Caco-2 (cell line): ENCODE results near the gene SLC12A8. TPM values are rescaled to one million over a fixed set of nuclear protein-coding genes. Genes with fewer than 3 reads are reported as not detected.
A peak's percentile ranks its signal among the peaks of the same experiment; 100 is the strongest.

Experiments used
- BruUV-seq: library from RNA; stranded (reverse); fragments of 400-500 nt; replicated peaks from 2 replicates; lab custom pipeline; 2021; lab: Mats Ljungman, UMichigan
- CTCF ChIA-PET: fragments of 300-600 bp; sonication (Branson Sonifier 250); formaldehyde crosslinking; loops from one replicate; lab custom pipeline; 2022; ENCODE audit warnings: antibody characterized with exemption; lab: Charles Lee
- POLR2A ChIA-PET: fragments of 300-600 bp; sonication (Branson Sonifier 250); formaldehyde crosslinking; loops from one replicate; lab custom pipeline; 2022; ENCODE audit warnings: antibody characterized with exemption; lab: Charles Lee
- DNase-seq, 2 experiments: peaks; one replicate each; pipeline versions ENCODE4 v3.0.0 to v3.0.0-alpha.2; 2020 to 2022
- H3K27me3 ChIP-seq: replicated peaks from 2 replicates; pipeline ENCODE4 v1.6.0; 2011; ENCODE audit warnings: low read length; ENCODE audit not compliant: control insufficient read depth, insufficient read depth
- H3K36me3 ChIP-seq: 2 replicates; pipeline ENCODE4 v1.5.1; 2011; ENCODE audit warnings: low read length; ENCODE audit not compliant: control insufficient read depth, insufficient read depth
- H3K4me1 ChIP-seq: fragments of 250-450 bp; sonication (Bioruptor Pico); 2 replicates; pipeline ENCODE4 v1.5.1; 2020; ENCODE audit warnings: mild to moderate bottlenecking
- H3K4me3 ChIP-seq: 2 replicates; pipeline ENCODE4 v1.5.1; 2011; ENCODE audit warnings: low read depth, mild to moderate bottlenecking, control low read depth, low read length
- H3K9me3 ChIP-seq: fragments of 250-450 bp; sonication (Bioruptor Pico); 2 replicates; pipeline ENCODE4 v1.5.1; 2020; ENCODE audit warnings: mild to moderate bottlenecking, moderate library complexity
- H3K27ac Mint-ChIP-seq: one replicate; pipeline ENCODE4 v1.8.0; 2022; ENCODE audit warnings: mixed read lengths; ENCODE audit not compliant: unreplicated experiment
- H3K27me3 Mint-ChIP-seq: one replicate; pipeline ENCODE4 v1.8.0; 2022; ENCODE audit warnings: mixed read lengths; ENCODE audit not compliant: insufficient read depth, unreplicated experiment
- H3K36me3 Mint-ChIP-seq: one replicate; pipeline ENCODE4 v1.8.0; 2022; ENCODE audit warnings: mild to moderate bottlenecking, mixed read lengths; ENCODE audit not compliant: insufficient read depth, unreplicated experiment
- H3K4me1 Mint-ChIP-seq: one replicate; pipeline ENCODE4 v1.8.0; 2022; ENCODE audit warnings: low read depth, mixed read lengths; ENCODE audit not compliant: unreplicated experiment
- H3K4me3 Mint-ChIP-seq: one replicate; pipeline ENCODE4 v1.8.0; 2022; ENCODE audit warnings: mild to moderate bottlenecking, moderate library complexity, mixed read lengths; ENCODE audit not compliant: unreplicated experiment
- H3K9me3 Mint-ChIP-seq: one replicate; pipeline ENCODE4 v1.8.0; 2022; ENCODE audit warnings: mixed read lengths; ENCODE audit not compliant: unreplicated experiment
- intact Hi-C: fragments of 100-400 bp; cut with micrococcal nuclease; formaldehyde crosslinking; loops from one replicate; pipeline ENCODE4 v1.10.0; 2022; ENCODE audit not compliant: unreplicated experiment
- total RNA-seq: library from RNA; stranded (reverse); gene quantifications from 2 replicates; pipeline ENCODE4 v1.2.3, GENCODE V29; 2022
- TF ChIP-seq, protein P1 (sequence below), 2 experiments: fragments of 200-600 bp in 1 of 2; IDR thresholded peaks; 1 replicate in 1 of 2; 2 replicates in 1 of 2; pipeline versions ENCODE4 v1.5.1 to v1.8.0; 2011 to 2022; ENCODE audit warnings: antibody characterized with exemption in 1 of 2, control low read depth in 1 of 2, inconsistent platforms in 1 of 2, low read depth in 1 of 2, low read length in 1 of 2, mild to moderate bottlenecking in 1 of 2, moderate library complexity in 1 of 2; ENCODE audit not compliant: insufficient read depth in 1 of 2, severe bottlenecking in 1 of 2, unreplicated experiment in 1 of 2

Gene SLC12A8
- total RNA-seq, 1 experiment from 2014 or later = 23.3 TPM

DNA sequence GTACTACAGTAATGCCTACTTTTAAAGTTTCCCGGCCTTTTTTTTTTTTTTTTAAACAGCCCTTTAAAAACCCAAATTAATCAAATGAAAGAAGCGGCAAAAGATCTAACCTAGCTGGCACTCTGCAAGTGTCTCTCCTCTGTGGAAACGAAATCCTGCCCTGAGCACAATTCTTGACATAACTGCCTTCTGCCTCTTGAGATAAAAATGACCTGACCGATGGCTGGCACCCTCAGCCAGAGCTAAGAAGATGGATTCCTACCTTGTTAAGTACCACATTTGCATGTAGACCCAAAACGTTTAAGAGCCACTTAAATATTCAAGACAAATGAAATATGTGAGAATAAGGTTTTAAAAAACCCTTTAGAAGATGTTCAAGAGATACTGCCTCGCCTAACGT lies 16.6 kb upstream of the SLC12A8 start:
- Histone ChIP-seq H3K9me3 (no peaks in the 10 kb centered on the region), H3K4me3 (no peak overlapping the region), H3K36me3 (no peaks in the 10 kb centered on the region), H3K27me3 (no peaks in the 10 kb centered on the region), H3K4me1 (peaks cover 10% of the 10 kb centered on the region)
- no peak for DNase-seq
- Mint-ChIP-seq H3K27me3 (no peaks in the 10 kb centered on the region), H3K27ac (no peak overlapping the region), H3K4me1 (peaks cover 7% of the 10 kb centered on the region), H3K9me3 (no peaks in the 10 kb centered on the region), H3K4me3 (no peak overlapping the region), H3K36me3 (peaks cover 12% of the 10 kb centered on the region)
- ChIA-PET POLR2A (no interaction called here), CTCF (interaction anchor here (0.7 kb wide), 1 partner anchor 14 kb away, joined by 9 read pairs; no protein-coding TSS in a partner anchor)
- intact Hi-C loops = no loop called here
- no TSS peak for BruUV-seq
- TF ChIP-seq, protein P1, sequence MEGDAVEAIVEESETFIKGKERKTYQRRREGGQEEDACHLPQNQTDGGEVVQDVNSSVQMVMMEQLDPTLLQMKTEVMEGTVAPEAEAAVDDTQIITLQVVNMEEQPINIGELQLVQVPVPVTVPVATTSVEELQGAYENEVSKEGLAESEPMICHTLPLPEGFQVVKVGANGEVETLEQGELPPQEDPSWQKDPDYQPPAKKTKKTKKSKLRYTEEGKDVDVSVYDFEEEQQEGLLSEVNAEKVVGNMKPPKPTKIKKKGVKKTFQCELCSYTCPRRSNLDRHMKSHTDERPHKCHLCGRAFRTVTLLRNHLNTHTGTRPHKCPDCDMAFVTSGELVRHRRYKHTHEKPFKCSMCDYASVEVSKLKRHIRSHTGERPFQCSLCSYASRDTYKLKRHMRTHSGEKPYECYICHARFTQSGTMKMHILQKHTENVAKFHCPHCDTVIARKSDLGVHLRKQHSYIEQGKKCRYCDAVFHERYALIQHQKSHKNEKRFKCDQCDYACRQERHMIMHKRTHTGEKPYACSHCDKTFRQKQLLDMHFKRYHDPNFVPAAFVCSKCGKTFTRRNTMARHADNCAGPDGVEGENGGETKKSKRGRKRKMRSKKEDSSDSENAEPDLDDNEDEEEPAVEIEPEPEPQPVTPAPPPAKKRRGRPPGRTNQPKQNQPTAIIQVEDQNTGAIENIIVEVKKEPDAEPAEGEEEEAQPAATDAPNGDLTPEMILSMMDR (IDR thresholded peaks at IDR 0.05; ENCODE audit: insufficient read depth in 1 of 2, low read depth in 1 of 2, low read length in 1 of 2, severe bottlenecking in 1 of 2, unreplicated experiment in 1 of 2) = no peak

DNA sequence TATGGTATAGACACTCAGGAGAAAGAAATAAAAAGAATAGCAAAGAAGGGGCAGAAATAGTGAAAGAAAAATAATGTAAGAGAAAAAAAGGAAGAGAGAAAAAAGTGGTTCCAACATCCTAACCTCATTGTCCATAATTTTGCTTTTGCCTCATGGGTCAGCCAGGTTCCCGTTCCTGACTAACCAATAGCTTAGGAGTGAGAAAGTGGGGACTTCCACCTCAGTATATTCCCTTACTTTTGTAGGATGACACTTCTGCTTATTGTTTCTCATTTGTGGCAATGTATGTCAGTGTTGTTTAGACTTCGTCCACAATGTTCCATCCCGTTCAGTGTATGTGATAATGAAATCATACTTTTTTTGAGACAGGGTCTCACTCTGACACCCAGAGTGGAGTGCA lies 9.3 kb upstream of the SLC12A8 start:
- no peak for DNase-seq
- CTCF ChIA-PET = no interaction called here
- TF ChIP-seq, protein P1 (IDR thresholded peaks at IDR 0.05; ENCODE audit: insufficient read depth in 1 of 2, low read depth in 1 of 2, low read length in 1 of 2, severe bottlenecking in 1 of 2, unreplicated experiment in 1 of 2) = no peak
- peaks cover 24% of the 10 kb centered on the region for H3K36me3 Mint-ChIP-seq
- peaks cover 39% of the 10 kb centered on the region for H3K4me1 ChIP-seq
- peaks cover 18% of the 10 kb centered on the region for H3K4me1 Mint-ChIP-seq
- H3K9me3 Mint-ChIP-seq = no peaks in the 10 kb centered on the region
- POLR2A ChIA-PET = no interaction called here
- H3K36me3 ChIP-seq = no peaks in the 10 kb centered on the region
- no peak overlapping the region for H3K4me3 ChIP-seq
- no peaks in the 10 kb centered on the region for H3K27me3 Mint-ChIP-seq
- no peaks in the 10 kb centered on the region for H3K27me3 ChIP-seq
- no TSS peak for BruUV-seq
- no peaks in the 10 kb centered on the region for H3K9me3 ChIP-seq
- no peak overlapping the region for H3K4me3 Mint-ChIP-seq
- H3K27ac Mint-ChIP-seq = peak overlapping the region; percentile 42
- intact Hi-C loops = no loop called here

DNA sequence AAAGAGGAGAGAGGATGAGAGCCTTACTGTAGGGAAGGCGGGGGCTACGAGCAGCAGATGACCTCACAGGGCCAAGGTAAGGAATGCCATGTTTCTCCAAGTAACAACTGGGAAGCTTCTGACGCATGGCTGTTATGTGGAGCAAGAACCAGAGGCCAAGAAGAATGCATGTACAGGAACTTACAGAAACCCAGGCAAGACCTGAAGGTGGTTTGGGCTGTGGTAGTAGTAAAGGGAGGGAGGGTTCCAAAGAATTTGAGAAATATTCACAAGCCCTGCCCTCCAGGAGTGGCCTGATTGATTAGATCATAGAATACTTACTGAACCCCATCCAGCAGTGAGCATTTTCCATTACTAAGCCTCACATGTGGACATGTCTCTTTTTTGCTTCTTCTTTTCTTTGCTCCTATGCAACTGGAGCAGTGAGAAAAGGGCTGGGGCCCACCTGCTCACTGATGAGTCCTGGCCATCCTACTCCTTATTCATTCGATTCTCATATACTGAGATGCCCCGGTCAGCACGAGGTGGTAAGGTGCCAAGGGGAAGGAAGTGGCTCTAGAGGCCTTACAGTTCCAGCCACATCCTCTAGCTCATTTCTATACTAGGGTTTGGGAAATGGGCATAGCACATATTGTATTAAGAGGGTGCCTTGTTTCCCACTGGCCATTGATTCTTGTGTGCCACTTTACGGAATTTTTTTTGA lies 8.3 kb upstream of the SLC12A8 start:
- no peaks in the 10 kb centered on the region for H3K9me3 Mint-ChIP-seq
- POLR2A ChIA-PET = no interaction called here
- H3K27ac Mint-ChIP-seq = peak overlapping the region; percentile 42

More for the DNA sequence above, 8.3 kb upstream of the SLC12A8 start:
- Histone ChIP-seq H3K9me3 (no peaks in the 10 kb centered on the region), H3K36me3 (no peaks in the 10 kb centered on the region), H3K4me1 (peaks cover 39% of the 10 kb centered on the region), H3K27me3 (no peaks in the 10 kb centered on the region), H3K4me3 (no peak overlapping the region)
- CTCF ChIA-PET = no interaction called here
- H3K4me1 Mint-ChIP-seq = peaks cover 18% of the 10 kb centered on the region
- no peak overlapping the region for H3K4me3 Mint-ChIP-seq
- no TSS peak for BruUV-seq
- no peaks in the 10 kb centered on the region for H3K27me3 Mint-ChIP-seq
- TF ChIP-seq, protein P1 (IDR thresholded peaks at IDR 0.05; ENCODE audit: insufficient read depth in 1 of 2, low read depth in 1 of 2, low read length in 1 of 2, severe bottlenecking in 1 of 2, unreplicated experiment in 1 of 2) = no peak
- H3K36me3 Mint-ChIP-seq = peaks cover 22% of the 10 kb centered on the region
- DNase-seq = no peak
- intact Hi-C loops = no loop called here
